ENCODE measurements around the gene TNFRSF19. TPM values are rescaled to one million over a fixed set of nuclear protein-coding genes. Genes with fewer than 3 reads are reported as not detected.
A peak's percentile ranks its signal among the peaks of the same experiment; 100 is the strongest.

Gene TNFRSF19
- total and polyA plus RNA-seq, 2 of the 13 experiments (the other 11 are each of a cell fraction or from before 2014, with no cell fraction given), result 75.3 to 77.7 TPM

GRCh38 chr13:23615395-23616081 is 45.3 kb downstream of the TNFRSF19 start (continued):
- no peak for TF ChIP-seq BRCA1 (CRISPR knock-in tag; IDR thresholded peaks at IDR 0.05)
- no peak for TF ChIP-seq ZNF367 (CRISPR knock-in tag; IDR thresholded peaks at IDR 0.05; ENCODE audit: borderline replicate concordance)
- TF ChIP-seq ZNF577 (CRISPR knock-in tag; IDR thresholded peaks at IDR 0.05; ENCODE audit: borderline replicate concordance, low read depth), result no peak
- TF ChIP-seq HOXA5 (CRISPR knock-in tag; IDR thresholded peaks at IDR 0.05), result no peak
- TF ChIP-seq ZNF317 (CRISPR knock-in tag; IDR thresholded peaks at IDR 0.05), result no peak
- peak; percentile 53; the same call in 1 of the 2 replicates for TF ChIP-seq ZNF644 (CRISPR knock-in tag; IDR thresholded peaks at IDR 0.05; ENCODE audit: low read depth)
- TF ChIP-seq YEATS2 (CRISPR knock-in tag; IDR thresholded peaks at IDR 0.05; ENCODE audit: borderline replicate concordance), result no peak
- TF ChIP-seq ZNF607 (CRISPR knock-in tag; IDR thresholded peaks at IDR 0.05; ENCODE audit: borderline replicate concordance), result no peak
- peak; percentile 36; the same call in 1 of the 2 replicates for TF ChIP-seq KAT8 (CRISPR knock-in tag; IDR thresholded peaks at IDR 0.05)
- TF ChIP-seq ISL2 (CRISPR knock-in tag; IDR thresholded peaks at IDR 0.05), result peak; percentile 97
- no peak for TF ChIP-seq HNF4G (IDR thresholded peaks at IDR 0.05; ENCODE audit: borderline replicate concordance, low read depth, low read length)
- TF ChIP-seq HNF4G (CRISPR knock-in tag; IDR thresholded peaks at IDR 0.05; ENCODE audit: borderline replicate concordance, low read depth), result no peak
- no peak for TF ChIP-seq ZNF256 (CRISPR knock-in tag; conservative IDR thresholded peaks at IDR 0.05)
- TF ChIP-seq ZNF704 (CRISPR knock-in tag; IDR thresholded peaks at IDR 0.05; ENCODE audit: borderline replicate concordance), result no peak
- no peak for TF ChIP-seq ZBTB2 (CRISPR knock-in tag; IDR thresholded peaks at IDR 0.05; ENCODE audit: low read depth)
- TF ChIP-seq KIAA2018 (CRISPR knock-in tag; IDR thresholded peaks at IDR 0.05; ENCODE audit: borderline replicate concordance), result no peak
- no peak for TF ChIP-seq TOE1 (CRISPR knock-in tag; IDR thresholded peaks at IDR 0.05)
- no peak for TF ChIP-seq SOX6 (IDR thresholded peaks at IDR 0.05)
- TF ChIP-seq SOX6 (CRISPR knock-in tag; IDR thresholded peaks at IDR 0.05), result peak; percentile 96
